ENCODE data around the gene TINAGL1.

DNA sequence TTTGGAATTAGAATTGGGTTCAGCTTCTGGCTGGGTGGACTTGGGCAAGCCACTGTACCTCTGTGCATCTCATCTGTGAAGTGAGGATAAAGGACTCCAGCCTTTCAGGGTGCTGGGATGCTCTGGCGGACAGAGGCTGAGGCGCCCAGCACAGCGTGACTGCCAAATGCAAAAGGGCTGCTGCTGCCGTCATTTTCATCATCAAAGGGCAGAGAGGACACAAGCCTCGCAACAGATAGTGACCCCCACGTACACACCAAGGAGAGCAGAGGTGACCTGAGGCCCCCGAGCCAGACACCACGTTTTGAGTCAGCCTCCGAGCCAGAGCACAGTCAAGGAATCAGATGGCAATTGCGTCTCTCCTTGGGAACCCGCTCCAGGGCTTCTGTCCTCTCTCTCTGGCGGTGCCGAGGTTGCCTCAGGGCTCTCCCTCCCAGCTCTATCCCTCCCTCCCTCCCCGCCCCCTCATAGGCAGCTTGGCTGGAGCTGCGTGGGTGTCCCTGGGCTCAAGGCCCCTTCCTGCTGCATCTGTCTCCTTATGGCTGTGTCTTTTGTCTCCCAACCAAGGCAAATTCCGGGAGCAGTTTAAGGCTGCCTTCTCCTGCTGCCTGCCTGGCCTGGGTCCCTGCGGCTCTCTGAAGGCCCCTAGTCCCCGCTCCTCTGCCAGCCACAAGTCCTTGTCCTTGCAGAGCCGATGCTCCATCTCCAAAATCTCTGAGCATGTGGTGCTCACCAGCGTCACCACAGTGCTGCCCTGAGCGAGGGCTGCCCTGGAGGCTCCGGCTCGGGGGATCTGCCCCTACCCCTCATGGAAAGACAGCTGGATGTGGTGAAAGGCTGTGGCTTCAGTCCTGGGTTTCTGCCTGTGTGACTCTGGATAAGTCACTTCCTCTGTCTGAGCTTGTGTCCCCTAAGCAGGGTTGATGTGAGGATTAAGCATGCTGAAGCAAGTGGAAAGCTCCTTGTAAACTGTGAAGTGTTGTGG is 50.2 kb downstream of the TINAGL1 start:
- TF ChIP-seq SIN3A (IDR thresholded peaks at IDR 0.05; ENCODE audit: borderline replicate concordance, insufficient read depth, low read length) (no peak), POLR2AphosphoS5 (IDR thresholded peaks at IDR 0.05; ENCODE audit: low read depth, low read length) (peak; percentile 43), TAF1 (IDR thresholded peaks at IDR 0.05; ENCODE audit: borderline replicate concordance, insufficient read depth, low read length) (no peak)
- TF ChIP-seq, protein P1, sequence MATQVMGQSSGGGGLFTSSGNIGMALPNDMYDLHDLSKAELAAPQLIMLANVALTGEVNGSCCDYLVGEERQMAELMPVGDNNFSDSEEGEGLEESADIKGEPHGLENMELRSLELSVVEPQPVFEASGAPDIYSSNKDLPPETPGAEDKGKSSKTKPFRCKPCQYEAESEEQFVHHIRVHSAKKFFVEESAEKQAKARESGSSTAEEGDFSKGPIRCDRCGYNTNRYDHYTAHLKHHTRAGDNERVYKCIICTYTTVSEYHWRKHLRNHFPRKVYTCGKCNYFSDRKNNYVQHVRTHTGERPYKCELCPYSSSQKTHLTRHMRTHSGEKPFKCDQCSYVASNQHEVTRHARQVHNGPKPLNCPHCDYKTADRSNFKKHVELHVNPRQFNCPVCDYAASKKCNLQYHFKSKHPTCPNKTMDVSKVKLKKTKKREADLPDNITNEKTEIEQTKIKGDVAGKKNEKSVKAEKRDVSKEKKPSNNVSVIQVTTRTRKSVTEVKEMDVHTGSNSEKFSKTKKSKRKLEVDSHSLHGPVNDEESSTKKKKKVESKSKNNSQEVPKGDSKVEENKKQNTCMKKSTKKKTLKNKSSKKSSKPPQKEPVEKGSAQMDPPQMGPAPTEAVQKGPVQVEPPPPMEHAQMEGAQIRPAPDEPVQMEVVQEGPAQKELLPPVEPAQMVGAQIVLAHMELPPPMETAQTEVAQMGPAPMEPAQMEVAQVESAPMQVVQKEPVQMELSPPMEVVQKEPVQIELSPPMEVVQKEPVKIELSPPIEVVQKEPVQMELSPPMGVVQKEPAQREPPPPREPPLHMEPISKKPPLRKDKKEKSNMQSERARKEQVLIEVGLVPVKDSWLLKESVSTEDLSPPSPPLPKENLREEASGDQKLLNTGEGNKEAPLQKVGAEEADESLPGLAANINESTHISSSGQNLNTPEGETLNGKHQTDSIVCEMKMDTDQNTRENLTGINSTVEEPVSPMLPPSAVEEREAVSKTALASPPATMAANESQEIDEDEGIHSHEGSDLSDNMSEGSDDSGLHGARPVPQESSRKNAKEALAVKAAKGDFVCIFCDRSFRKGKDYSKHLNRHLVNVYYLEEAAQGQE (IDR thresholded peaks at IDR 0.05; ENCODE audit: insufficient read depth in 1 of 2, low read depth in 2 of 2, low read length in 2 of 2), result no peak
